Activated T-cell treated with anti-CD3 and anti-CD28 coated beads, Interleukin-2, amount 50 U/mL, for 72 hours (primary cell): Measurements from ENCODE around the gene ECT2L. TPM values are rescaled to one million over a fixed set of nuclear protein-coding genes. Genes with fewer than 3 reads are reported as not detected.

Experiments
- ATAC-seq, 2 donors: fragments of 150-1000 bp; cut with Tn5 transposase; replicated peaks in 1 of 2; 2 replicates each; pipeline ENCODE4 v1.10.0; 2021; ENCODE audit warnings: moderate library complexity in 2 of 2, mild to moderate bottlenecking in 1 of 2
- DNase-seq, 2 donors: peaks; one replicate each; pipeline ENCODE4 v3.0.0; 2021 to 2022; ENCODE audit warnings: mixed read lengths in 1 of 2
- H3K27ac Mint-ChIP-seq: one replicate; pipeline ENCODE4 v1.8.0; 2022; ENCODE audit warnings: mild to moderate bottlenecking, moderate library complexity, mixed read lengths
- H3K27me3 Mint-ChIP-seq: one replicate; pipeline ENCODE4 v1.8.0; 2022; ENCODE audit warnings: low read depth, mixed read lengths
- H3K36me3 Mint-ChIP-seq, 2 donors: one replicate each; pipeline ENCODE4 v1.8.0; 2022; ENCODE audit warnings: mixed read lengths in 2 of 2, mild to moderate bottlenecking in 1 of 2; ENCODE audit not compliant: insufficient read depth in 2 of 2
- H3K4me1 Mint-ChIP-seq: one replicate; pipeline ENCODE4 v1.8.0; 2022; ENCODE audit warnings: low read depth, mixed read lengths
- H3K4me3 Mint-ChIP-seq, 2 donors: one replicate each; pipeline ENCODE4 v1.8.0; 2022; ENCODE audit warnings: mild to moderate bottlenecking in 2 of 2, mixed read lengths in 2 of 2, moderate library complexity in 2 of 2
- H3K9me3 Mint-ChIP-seq, 2 donors: one replicate each; pipeline ENCODE4 v1.8.0; 2022; ENCODE audit warnings: mixed read lengths in 2 of 2
- total RNA-seq, 2 donors: library from RNA; stranded (reverse); gene quantifications; one replicate each; pipeline ENCODE4 v1.2.3, GENCODE V29; 2022

The ECT2L gene
- total RNA-seq, 2 donors from 2014 or later, result not detected

- DNase-seq (no peak), ATAC-seq (peak in 1 of 2 donors; percentile 71)
- Mint-ChIP-seq H3K4me1 (peaks cover 12% of the 10 kb centered on the region), H3K36me3 (peaks cover 0 to 2% of the 10 kb centered on the region in 2 donors), H3K9me3 (no peaks in the 10 kb centered on the region), H3K4me3 (no peak overlapping the region), H3K27ac (peak overlapping the region; percentile 3), H3K27me3 (peaks cover 20% of the 10 kb centered on the region)
These were observed 60.8 kb downstream of the ECT2L start for GRCh38 chr6:138856654-138857053.

GRCh38 chr6:138857775-138858174 is 61.9 kb downstream of the ECT2L start:
- peaks cover 22% of the 10 kb centered on the region for H3K27me3 Mint-ChIP-seq
- H3K36me3 Mint-ChIP-seq, result peaks cover 0 to 2% of the 10 kb centered on the region in 2 donors
- H3K4me3 Mint-ChIP-seq, result no peak overlapping the region
- ATAC-seq (no peak), DNase-seq (no peak)
- H3K9me3 Mint-ChIP-seq, result no peaks in the 10 kb centered on the region
- no peak overlapping the region for H3K27ac Mint-ChIP-seq
- H3K4me1 Mint-ChIP-seq, result peaks cover 12% of the 10 kb centered on the region

- ATAC-seq (no peak), DNase-seq (no peak)
- Mint-ChIP-seq H3K4me3 (no peak overlapping the region), H3K36me3 (no peaks in the 10 kb centered on the region), H3K9me3 (no peaks in the 10 kb centered on the region), H3K4me1 (peaks cover 3% of the 10 kb centered on the region), H3K27ac (no peak overlapping the region), H3K27me3 (peaks cover 19% of the 10 kb centered on the region)
These were observed 66.6 kb downstream of the ECT2L start for GRCh38 chr6:138862456-138862855.

- H3K9me3 Mint-ChIP-seq, result no peaks in the 10 kb centered on the region
- no peak for ATAC-seq
- DNase-seq, result no peak
- H3K27ac Mint-ChIP-seq, result no peak overlapping the region
- H3K36me3 Mint-ChIP-seq, result no peaks in the 10 kb centered on the region
- H3K4me1 Mint-ChIP-seq, result no peaks in the 10 kb centered on the region
- H3K27me3 Mint-ChIP-seq, result peaks cover 19% of the 10 kb centered on the region
- H3K4me3 Mint-ChIP-seq, result no peak overlapping the region
These were observed 67.4 kb downstream of the ECT2L start for GRCh38 chr6:138863321-138863720.

DNA sequence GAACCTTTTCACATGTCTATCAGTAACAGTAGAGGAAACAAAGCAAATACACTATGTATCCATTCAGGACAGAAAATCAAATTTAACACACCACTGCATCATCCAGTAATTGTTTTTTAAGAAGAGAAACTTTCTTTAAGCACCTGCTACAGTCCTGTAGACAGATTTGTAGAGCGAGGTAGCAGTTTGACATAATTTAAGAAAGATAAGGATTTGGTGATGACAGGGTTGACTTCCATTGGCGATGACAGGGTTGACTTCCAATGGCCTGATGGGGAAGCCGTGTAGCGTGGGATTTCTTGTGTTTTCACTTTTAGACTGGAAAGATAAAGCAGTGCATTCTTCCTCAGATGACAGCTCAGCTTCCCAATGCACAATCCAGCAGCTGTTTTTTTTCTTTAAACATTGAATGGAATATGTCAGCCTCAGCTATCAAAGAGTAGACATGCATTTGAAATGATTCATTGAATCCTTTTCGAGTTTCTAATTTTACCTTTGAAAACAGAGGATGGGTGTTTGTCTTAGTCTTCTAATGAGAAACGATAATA is 68.5 kb downstream of the ECT2L start:
- Mint-ChIP-seq H3K27ac (no peak overlapping the region), H3K9me3 (no peaks in the 10 kb centered on the region), H3K4me3 (no peak overlapping the region), H3K36me3 (no peaks in the 10 kb centered on the region), H3K4me1 (peaks cover 3% of the 10 kb centered on the region), H3K27me3 (peaks cover 14% of the 10 kb centered on the region)
- ATAC-seq, result no peak
- no peak for DNase-seq

DNA sequence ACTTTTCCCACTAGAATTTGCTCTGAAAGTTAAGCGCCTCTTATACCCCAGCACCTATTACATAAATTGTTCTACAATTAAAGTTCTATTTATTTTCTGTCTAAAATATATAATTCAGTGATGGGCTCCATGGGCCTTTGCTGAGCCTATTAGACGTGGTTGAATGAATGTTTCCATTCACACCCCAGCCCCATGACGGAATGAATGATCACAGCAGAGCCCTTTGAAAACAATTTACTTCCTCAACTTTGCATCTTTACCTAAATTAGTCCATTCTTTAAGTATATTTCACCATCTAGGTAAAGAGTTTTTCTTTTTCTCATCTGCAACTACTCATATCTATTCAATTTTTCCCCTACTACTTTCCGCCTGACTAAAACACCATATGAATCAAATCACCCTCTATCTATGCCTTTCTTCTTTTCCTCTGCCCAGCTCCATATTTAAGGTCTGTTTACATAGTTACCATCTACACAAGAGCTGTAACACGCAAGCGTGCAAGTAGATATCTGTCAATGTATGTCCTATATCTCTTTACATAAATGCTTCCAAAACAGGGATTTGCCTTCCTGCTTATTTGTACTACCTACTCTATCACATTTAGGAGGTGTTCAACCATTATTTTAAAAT is 69.7 kb downstream of the ECT2L start:
- Mint-ChIP-seq H3K4me1 (peaks cover 14% of the 10 kb centered on the region), H3K27ac (no peak overlapping the region), H3K4me3 (no peak overlapping the region), H3K9me3 (no peaks in the 10 kb centered on the region), H3K36me3 (no peaks in the 10 kb centered on the region), H3K27me3 (peaks cover 14% of the 10 kb centered on the region)
- ATAC-seq (peak in 1 of 2 donors; percentile 73), DNase-seq (no peak)

- H3K4me3 Mint-ChIP-seq, result no peak overlapping the region
- peaks cover 17% of the 10 kb centered on the region for H3K4me1 Mint-ChIP-seq
- DNase-seq, result no peak
- ATAC-seq, result no peak
- H3K27ac Mint-ChIP-seq, result no peak overlapping the region
- no peaks in the 10 kb centered on the region for H3K36me3 Mint-ChIP-seq
- no peaks in the 10 kb centered on the region for H3K9me3 Mint-ChIP-seq
- H3K27me3 Mint-ChIP-seq, result peaks cover 7% of the 10 kb centered on the region
These were observed 72.3 kb downstream of the ECT2L start for GRCh38 chr6:138868181-138868580.

- no peak for DNase-seq
- no peaks in the 10 kb centered on the region for H3K36me3 Mint-ChIP-seq
- no peaks in the 10 kb centered on the region for H3K9me3 Mint-ChIP-seq
- H3K27ac Mint-ChIP-seq, result no peak overlapping the region
- peaks cover 7% of the 10 kb centered on the region for H3K27me3 Mint-ChIP-seq
- no peak overlapping the region for H3K4me3 Mint-ChIP-seq
- peaks cover 17% of the 10 kb centered on the region for H3K4me1 Mint-ChIP-seq
- no peak for ATAC-seq
These were observed 73.5 kb downstream of the ECT2L start for GRCh38 chr6:138869398-138869797.

GRCh38 chr6:138873191-138873590 is 77.3 kb downstream of the ECT2L start:
- H3K4me1 Mint-ChIP-seq, result peaks cover 17% of the 10 kb centered on the region
- H3K27me3 Mint-ChIP-seq, result no peaks in the 10 kb centered on the region
- no peak overlapping the region for H3K27ac Mint-ChIP-seq
- no peak overlapping the region for H3K4me3 Mint-ChIP-seq
- no peaks in the 10 kb centered on the region for H3K9me3 Mint-ChIP-seq
- DNase-seq, result no peak
- H3K36me3 Mint-ChIP-seq, result no peaks in the 10 kb centered on the region
- ATAC-seq, result no peak

DNA sequence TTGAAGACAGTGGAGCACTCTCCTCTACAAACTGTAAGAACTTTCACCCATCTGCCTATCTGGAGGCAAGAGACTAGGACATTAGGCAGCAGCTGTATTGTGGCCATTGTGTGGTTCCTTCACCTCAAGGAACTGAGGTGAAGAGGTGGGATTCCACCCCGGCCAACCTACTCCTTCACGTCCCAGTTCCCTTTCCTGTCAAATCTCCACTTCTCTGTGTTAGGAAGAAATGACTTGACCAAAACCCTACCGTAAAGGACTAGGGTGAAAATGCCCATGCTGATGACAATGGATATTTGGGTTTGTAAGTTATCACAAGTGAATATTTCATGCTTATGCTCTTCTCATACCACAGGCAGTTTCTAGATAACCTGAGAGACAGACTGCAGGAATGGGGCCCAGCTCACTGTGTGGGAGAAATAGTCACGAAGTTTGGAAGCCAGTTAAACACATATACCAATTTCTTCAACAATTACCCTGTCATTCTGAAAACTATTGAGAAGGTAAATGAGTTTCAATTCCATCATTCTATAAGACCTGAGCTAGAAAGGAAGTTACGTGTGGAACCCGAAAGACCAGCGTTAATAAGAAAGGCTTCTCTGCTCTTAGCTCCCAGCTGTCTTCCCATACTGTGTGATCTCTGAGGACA is 86.6 kb downstream of the ECT2L start:
- Mint-ChIP-seq H3K4me1 (peaks cover 7% of the 10 kb centered on the region), H3K27me3 (no peaks in the 10 kb centered on the region), H3K27ac (peak overlapping the region; percentile 75), H3K4me3 (peak overlapping the region in 1 of 2 donors; percentile 44), H3K36me3 (no peaks in the 10 kb centered on the region), H3K9me3 (no peaks in the 10 kb centered on the region)
- peak; percentile 9 to 11 for DNase-seq
- ATAC-seq, result peak; percentile 77 to 80

DNA sequence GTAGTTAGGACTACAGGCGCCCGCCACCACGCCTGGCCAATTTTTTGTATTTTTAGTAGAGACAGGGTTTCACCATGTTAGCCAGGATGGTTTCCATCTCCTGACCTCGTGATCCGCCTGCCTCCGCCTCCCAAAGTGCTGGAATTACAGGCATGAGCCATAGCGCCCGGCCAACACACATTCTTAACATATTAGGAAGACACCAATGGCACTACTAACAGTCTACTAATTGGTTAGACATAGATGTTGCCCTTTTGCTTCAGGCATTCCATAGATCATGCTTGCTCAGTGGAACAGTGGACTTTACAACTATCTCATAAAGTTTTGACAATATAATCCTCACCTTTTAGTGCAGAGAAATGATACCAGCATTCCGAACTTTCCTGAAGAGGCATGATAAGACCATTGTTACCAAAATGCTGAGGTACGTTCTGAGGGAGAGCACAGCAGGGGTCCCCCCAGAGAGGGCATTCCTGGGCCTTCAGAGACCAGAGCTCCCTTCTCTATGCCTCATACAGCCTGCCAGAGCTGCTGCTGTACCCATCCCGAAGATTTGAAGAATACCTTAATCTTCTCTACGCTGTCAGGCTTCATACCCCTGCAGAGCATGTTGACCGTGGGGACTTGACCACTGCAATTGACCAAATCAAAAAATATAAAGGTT is 89.4 kb downstream of the ECT2L start:
- no peak overlapping the region for H3K27ac Mint-ChIP-seq
- H3K27me3 Mint-ChIP-seq, result no peaks in the 10 kb centered on the region
- H3K4me1 Mint-ChIP-seq, result peaks cover 7% of the 10 kb centered on the region
- no peak overlapping the region for H3K4me3 Mint-ChIP-seq
- DNase-seq (no peak), ATAC-seq (no peak)
- no peaks in the 10 kb centered on the region for H3K9me3 Mint-ChIP-seq
- no peaks in the 10 kb centered on the region for H3K36me3 Mint-ChIP-seq

DNA sequence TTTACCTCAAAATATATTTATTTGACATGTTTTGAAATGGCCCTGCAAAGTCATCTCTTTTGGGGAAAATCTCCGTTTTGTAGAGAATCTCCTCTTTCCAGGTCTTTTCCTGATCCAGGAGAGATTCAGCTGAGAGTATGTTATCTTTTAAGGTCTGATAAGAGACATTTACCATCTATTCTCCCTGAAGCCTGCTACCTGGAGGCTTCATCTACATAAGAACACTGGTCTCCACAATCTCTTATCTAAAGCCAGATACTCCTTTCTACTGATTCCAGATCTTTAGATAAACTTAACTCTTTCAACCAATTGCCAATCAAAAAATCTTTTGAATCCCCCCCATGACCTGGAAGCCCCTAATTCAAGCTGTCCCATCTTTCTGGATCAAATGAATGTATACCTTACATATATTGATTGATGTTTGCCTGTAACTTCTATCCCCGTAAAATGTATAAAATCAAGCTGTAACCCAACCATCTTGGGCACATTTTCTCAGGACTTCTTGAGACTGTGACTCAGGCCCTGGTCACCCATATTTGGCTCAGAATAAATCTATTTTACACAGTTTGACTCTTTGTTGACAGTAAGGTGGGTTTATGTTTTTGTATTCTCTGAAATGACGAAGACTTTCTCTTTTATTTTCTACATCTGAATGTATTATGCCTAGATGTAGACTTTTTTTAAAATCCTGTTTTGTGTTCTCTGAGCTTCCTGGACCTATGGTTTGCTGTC is 95.5 kb downstream of the ECT2L start:
- no peaks in the 10 kb centered on the region for H3K36me3 Mint-ChIP-seq
- peaks cover 20% of the 10 kb centered on the region for H3K4me1 Mint-ChIP-seq
- H3K27me3 Mint-ChIP-seq, result no peaks in the 10 kb centered on the region
- DNase-seq (no peak), ATAC-seq (peak; percentile 28 to 58)
- H3K4me3 Mint-ChIP-seq, result no peak overlapping the region
- peaks cover 0 to 2% of the 10 kb centered on the region in 2 donors for H3K9me3 Mint-ChIP-seq
- no peak overlapping the region for H3K27ac Mint-ChIP-seq
